H1 (cell line): ENCODE measurements around the gene ATG9B. TPM values are rescaled to one million over a fixed set of nuclear protein-coding genes. Genes with fewer than 3 reads are reported as not detected.

Source experiments
- CTCF ChIA-PET: fragments of 300-600 bp; sonication (Branson Sonifier 250); formaldehyde crosslinking; loops from one replicate; lab custom pipeline; 2021; ENCODE audit not compliant: partially characterized antibody; lab: Charles Lee
- POLR2A ChIA-PET: fragments of 300-600 bp; sonication (Branson Sonifier 250); formaldehyde crosslinking; loops from one replicate; lab custom pipeline; 2021; ENCODE audit warnings: inconsistent platforms; ENCODE audit not compliant: partially characterized antibody; lab: Charles Lee
- DNase-seq, 2 experiments: peaks; one replicate each; pipeline versions ENCODE4 v3.0.0 to v3.0.0-alpha.2; 2010 to 2022; ENCODE audit warnings: low spot score in 2 of 2, low read depth in 1 of 2, mixed read lengths in 1 of 2
- FAIRE-seq: peaks from 2 replicates; lab custom pipeline; 2011; peaks lifted over from hg19 to GRCh38; lab: Jason Lieb, UNC
- H2AFZ ChIP-seq: 2 replicates; pipeline ENCODE4 v1.8.1; 2012; ENCODE audit warnings: low read length, inconsistent platforms
- H2AK5ac ChIP-seq: 2 replicates; pipeline ENCODE4 v1.6.1; 2013; ENCODE audit warnings: low read depth, low read length
- H2BK120ac ChIP-seq: replicated peaks from 2 replicates; pipeline ENCODE3; 2013; ENCODE audit warnings: low read depth, low read length, inconsistent platforms
- H2BK12ac ChIP-seq: 2 replicates; pipeline ENCODE4 v1.6.1; 2013; ENCODE audit warnings: low read depth, low read length
- H2BK15ac ChIP-seq: 2 replicates; pipeline ENCODE4 v1.6.1; 2013; ENCODE audit warnings: low read length
- H2BK20ac ChIP-seq: 2 replicates; pipeline ENCODE4 v1.6.1; 2013; ENCODE audit warnings: low read length
- H2BK5ac ChIP-seq: 2 replicates; pipeline ENCODE4 v1.6.1; 2013; ENCODE audit warnings: low read depth, low read length
- H3K14ac ChIP-seq: 2 replicates; pipeline ENCODE4 v1.6.1; 2013; ENCODE audit warnings: inconsistent platforms; ENCODE audit not compliant: insufficient read length
- H3K18ac ChIP-seq: 2 replicates; pipeline ENCODE4 v1.6.1; 2013; ENCODE audit warnings: low read length; ENCODE audit errors: extremely low read depth
- H3K23ac ChIP-seq: 2 replicates; pipeline ENCODE4 v1.6.1; 2013; ENCODE audit warnings: inconsistent platforms; ENCODE audit not compliant: insufficient read length
- H3K23me2 ChIP-seq: 2 replicates; pipeline ENCODE4 v1.6.1; 2013; ENCODE audit warnings: low read depth, low read length
- H3K27ac ChIP-seq: 2 replicates; pipeline ENCODE4 v1.6.1; 2011; ENCODE audit warnings: low read depth, low read length, inconsistent platforms
- H3K27me3 ChIP-seq, 4 experiments: replicated peaks in 1 of 4; 1 replicate in 1 of 4; 2 replicates in 3 of 4; pipeline versions ENCODE4 v1.6.1 to v1.8.1; 2011 to 2013; ENCODE audit warnings: low read length in 3 of 4, mild to moderate bottlenecking in 3 of 4, inconsistent platforms in 2 of 4, mixed read lengths in 2 of 4, moderate library complexity in 1 of 4; ENCODE audit not compliant: control insufficient read depth in 3 of 4, insufficient read depth in 3 of 4; ENCODE audit errors: extremely low read depth in 1 of 4
- H3K36me3 ChIP-seq, 4 experiments: 2 replicates each; pipeline versions ENCODE4 v1.6.1 to v1.8.1; 2011 to 2013; ENCODE audit warnings: mild to moderate bottlenecking in 4 of 4, low read length in 3 of 4, moderate library complexity in 2 of 4, control low read depth in 1 of 4, inconsistent platforms in 1 of 4; ENCODE audit not compliant: insufficient read depth in 4 of 4, control insufficient read depth in 2 of 4
- H3K4ac ChIP-seq: replicated peaks from 2 replicates; pipeline ENCODE3; 2013; ENCODE audit warnings: low read length, low read depth, mixed read lengths, inconsistent platforms; ENCODE audit not compliant: insufficient read length
- H3K4me1 ChIP-seq, 4 experiments: replicated peaks in 1 of 4; 1 replicate in 1 of 4; 2 replicates in 3 of 4; pipeline versions ENCODE4 v1.6.1 to v1.8.1; 2011 to 2013; ENCODE audit warnings: low read length in 3 of 4, inconsistent platforms in 2 of 4, mixed read lengths in 1 of 4; ENCODE audit not compliant: insufficient read depth in 4 of 4, control insufficient read depth in 3 of 4
- H3K4me2 ChIP-seq, 2 experiments: 2 replicates each; pipeline versions ENCODE4 v1.6.1 to v1.8.1; 2011 to 2013; ENCODE audit warnings: low read depth in 2 of 2, low read length in 2 of 2, control low read depth in 1 of 2, inconsistent platforms in 1 of 2, mild to moderate bottlenecking in 1 of 2; ENCODE audit not compliant: insufficient read depth in 1 of 2
- H3K4me3 ChIP-seq, 4 experiments: fragments of 200-600, 300-600 bp in 1 of 4; sonication (generic), shearing (Covaris generic), sonication (Bioruptor Twin) in 1 of 4; 2 replicates each; pipeline versions ENCODE4 v1.5.1 to v1.8.1; 2011 to 2016; ENCODE audit warnings: low read length in 4 of 4, low read depth in 3 of 4, control low read depth in 2 of 4, inconsistent platforms in 2 of 4, mild to moderate bottlenecking in 2 of 4, mixed read lengths in 1 of 4, moderate library complexity in 1 of 4; ENCODE audit not compliant: insufficient read depth in 2 of 4; ENCODE audit errors: extremely low read depth in 1 of 4
- H3K56ac ChIP-seq: replicated peaks from 2 replicates; pipeline ENCODE3; 2013; ENCODE audit warnings: low read depth, mild to moderate bottlenecking, mixed read lengths, low read length, inconsistent platforms; ENCODE audit not compliant: insufficient read length
- H3K79me1 ChIP-seq: 2 replicates; pipeline ENCODE4 v1.6.1; 2013; ENCODE audit warnings: low read depth, low read length, control low read depth
- H3K79me2 ChIP-seq, 2 experiments: 2 replicates each; pipeline versions ENCODE4 v1.6.1 to v1.8.1; 2012 to 2013; ENCODE audit warnings: low read length in 2 of 2, mild to moderate bottlenecking in 2 of 2, inconsistent platforms in 1 of 2; ENCODE audit not compliant: insufficient read depth in 2 of 2, control insufficient read depth in 1 of 2
- H3K9ac ChIP-seq, 4 experiments: replicated peaks in 1 of 4; 1 replicate in 1 of 4; 2 replicates in 3 of 4; pipeline versions ENCODE4 v1.6.1 to v1.8.1; 2011 to 2013; ENCODE audit warnings: low read depth in 3 of 4, low read length in 3 of 4, control low read depth in 2 of 4, mild to moderate bottlenecking in 2 of 4, moderate library complexity in 2 of 4, inconsistent platforms in 1 of 4; ENCODE audit errors: extremely low read depth in 1 of 4
- H3K9me3 ChIP-seq, 2 experiments: 2 replicates each; pipeline versions ENCODE4 v1.6.1 to v1.8.1; 2012 to 2013; ENCODE audit warnings: mild to moderate bottlenecking in 2 of 2, moderate library complexity in 2 of 2, control low read depth in 1 of 2, inconsistent platforms in 1 of 2, low read depth in 1 of 2, low read length in 1 of 2, mixed read lengths in 1 of 2; ENCODE audit not compliant: insufficient read depth in 2 of 2
- H4K20me1 ChIP-seq, 2 experiments: replicated peaks in 1 of 2; 2 replicates each; pipeline versions ENCODE3 to v1.8.1; 2011 to 2013; ENCODE audit warnings: inconsistent platforms in 2 of 2, low read length in 2 of 2, mild to moderate bottlenecking in 1 of 2; ENCODE audit not compliant: insufficient read depth in 2 of 2, control insufficient read depth in 1 of 2
- H4K5ac ChIP-seq: 2 replicates; pipeline ENCODE4 v1.6.1; 2013; ENCODE audit warnings: low read length, low read depth, mixed read lengths, inconsistent platforms; ENCODE audit not compliant: insufficient read length
- H4K8ac ChIP-seq: 2 replicates; pipeline ENCODE4 v1.8.0; 2013; ENCODE audit warnings: mild to moderate bottlenecking, moderate library complexity, low read length, inconsistent platforms; ENCODE audit not compliant: insufficient read depth; ENCODE audit errors: extremely low read depth
- H4K91ac ChIP-seq: replicated peaks from 2 replicates; pipeline ENCODE3; 2013; ENCODE audit warnings: low read length, mixed read lengths, inconsistent platforms; ENCODE audit not compliant: insufficient read length
- CEBPB ChIP-seq: IDR thresholded peaks from 2 replicates; pipeline ENCODE4 v1.6.1; 2012; ENCODE audit warnings: low read depth, low read length
- E2F6 ChIP-seq: IDR thresholded peaks from 2 replicates; pipeline ENCODE4 v1.6.1; 2012; ENCODE audit warnings: inconsistent platforms
- GTF2F1 ChIP-seq: IDR thresholded peaks from 2 replicates; pipeline ENCODE4 v1.6.1; 2012; ENCODE audit warnings: low read depth, low read length, improper control_type of control experiment, borderline replicate concordance
- KDM5A ChIP-seq: fragments of 200-600 bp; IDR thresholded peaks from 2 replicates; pipeline ENCODE4 v1.7.1; 2012; ENCODE audit warnings: mild to moderate bottlenecking, low read length, inconsistent platforms, mixed read lengths
- MAX ChIP-seq: IDR thresholded peaks from 2 replicates; pipeline ENCODE4 v1.6.1; 2012; ENCODE audit warnings: inconsistent platforms
- POU5F1 ChIP-seq: IDR thresholded peaks from 2 replicates; pipeline ENCODE4 v1.6.1; 2011; ENCODE audit warnings: low read depth, mild to moderate bottlenecking, low read length, moderate library complexity
- RAD21 ChIP-seq, 2 experiments: IDR thresholded peaks in 1 of 2; conservative IDR thresholded peaks in 1 of 2; 2 replicates each; pipeline ENCODE4 v1.6.1; 2011; ENCODE audit warnings: low read depth in 2 of 2, low read length in 2 of 2, improper control_type of control experiment in 1 of 2, inconsistent platforms in 1 of 2, mild to moderate bottlenecking in 1 of 2, moderate library complexity in 1 of 2
- SP4 ChIP-seq: IDR thresholded peaks from 2 replicates; pipeline ENCODE4 v1.6.1; 2012; ENCODE audit warnings: low read length, inconsistent platforms
- SRF ChIP-seq: IDR thresholded peaks from 2 replicates; pipeline ENCODE4 v1.6.1; 2011; ENCODE audit warnings: mild to moderate bottlenecking, low read depth, low read length, moderate library complexity
- TAF1 ChIP-seq: IDR thresholded peaks from 2 replicates; pipeline ENCODE4 v1.6.1; 2011; ENCODE audit warnings: mild to moderate bottlenecking, low read depth, low read length
- USF2 ChIP-seq: IDR thresholded peaks from 2 replicates; pipeline ENCODE4 v1.6.1; 2011; ENCODE audit warnings: low read length, improper control_type of control experiment
- YY1 ChIP-seq: IDR thresholded peaks from 2 replicates; pipeline ENCODE4 v1.6.1; 2011; ENCODE audit warnings: low read depth, mild to moderate bottlenecking, low read length
- WGBS, 2 experiments: shearing (Covaris generic) in 1 of 2; methylation state at CpG; one replicate each; pipeline versions ENCODE4 v1.1.6 to v1.1.7; 2013 to 2015; ENCODE audit warnings: low lambda C conversion rate in 2 of 2, mixed read lengths in 2 of 2, inconsistent platforms in 1 of 2, low coverage in 1 of 2, missing lambda C conversion rate in 1 of 2; ENCODE audit not compliant: insufficient replicate concordance in 2 of 2, insufficient coverage in 1 of 2, insufficient read length in 1 of 2; ENCODE audit errors: extremely low coverage in 1 of 2, missing lambda C conversion rate in 1 of 2; 5-methylcytosine and 5-hydroxymethylcytosine counted together
- polyA plus RNA-seq, 7 experiments: library from polyadenylated mRNA; depleted of rRNA in 3 of 7; stranded (reverse) in 5 of 7; unstranded in 2 of 7; fragments of >200 nt in 5 of 7; fragments of 200-250 nt in 2 of 7; gene quantifications; 1 replicate in 5 of 7; 2 replicates in 1 of 7; 4 replicates in 1 of 7; pipeline versions ENCODE4 v1.2.1 to v1.2.3, GENCODE V29; 2011 to 2013; ENCODE audit warnings: missing spikeins in 2 of 7, mixed read lengths in 2 of 7
- total RNA-seq: library from RNA; stranded (reverse); fragmentation: NEBNext Ultra II Directional; extraction: Animal tissue kit (Norgen Biotek cat#: 25700); gene quantifications from 2 replicates; pipeline ENCODE4 v1.2.1, GENCODE V29; 2021

ATG9B gene
- total and polyA plus RNA-seq, 2 of the 8 experiments (the other 6 are each of a cell fraction or from before 2014, with no cell fraction given) = 1.4 to 2.3 TPM

GRCh38 chr7:151011097-151011409, 13.2 kb downstream of the ATG9B start:
- FAIRE-seq = no peak
- TF ChIP-seq E2F6 (no peak), SRF (no peak), GTF2F1 (no peak), USF2 (no peak), RAD21 (IDR thresholded peaks at IDR 0.05 in 1 of 2, conservative IDR thresholded peaks at IDR 0.05 in 1 of 2; ENCODE audit: low read depth in 2 of 2, low read length in 2 of 2) (no peak), POU5F1 (no peak), TAF1 (no peak), SP4 (no peak), CEBPB (no peak), YY1 (no peak), KDM5A (no peak), MAX (no peak)

More at GRCh38 chr7:151011097-151011409, 13.2 kb downstream of the ATG9B start:
- Histone ChIP-seq H2BK5ac (peak overlapping the region; percentile 54; the same call in 1 of the 2 replicates), H3K4ac (peak overlapping the region; percentile 28), H3K4me2 (peak overlapping the region in 1 of 2 experiments; percentile 69; a peak in 2 of 4 replicates), H3K36me3 (no peaks in the 10 kb centered on the region), H2BK15ac (no peak overlapping the region), H2AFZ (no peak overlapping the region), H3K9me3 (no peaks in the 10 kb centered on the region), H2BK120ac (peak overlapping the region; percentile 33), H4K20me1 (no peaks in the 10 kb centered on the region), H3K4me1 (peaks cover 0 to 31% (median 24%) of the 10 kb centered on the region in 4 experiments; a peak in 6 of 7 replicates), H2BK12ac (peak overlapping the region; percentile 93; the same call in 1 of the 2 replicates), H3K56ac (no peak overlapping the region), H2BK20ac (no peak overlapping the region), H3K14ac (no peak overlapping the region), H4K5ac (no peak overlapping the region), H3K23me2 (no peaks in the 10 kb centered on the region; the same call in 1 of the 2 replicates), H3K18ac (0 out of 2 replicates have a peak overlapping the region, but pooled peaks have one; percentile 88), H3K4me3 (peak overlapping the region in 1 of 4 experiments; percentile 33; a peak in 3 of 8 replicates), H3K9ac (no peak overlapping the region; a peak in 1 of 7 replicates), H2AK5ac (peak overlapping the region; percentile 70; the same call in 1 of the 2 replicates), H3K79me1 (no peaks in the 10 kb centered on the region; the same call in 1 of the 2 replicates), H3K27me3 (peaks cover 0 to 3% (median 2%) of the 10 kb centered on the region in 4 experiments; a peak in 3 of 7 replicates), H3K27ac (no peak overlapping the region), H4K91ac (peak overlapping the region; percentile 37), H3K79me2 (no peaks in the 10 kb centered on the region), H3K23ac (no peak overlapping the region), H4K8ac (no peak overlapping the region)
- WGBS, 2 experiments = 71% methylated on average over 1 of the region's 1 CpG; no CpG with 5 or more reads in 1 of the 2 experiments
- CTCF ChIA-PET = interaction anchor here (0.7 to 11.5 kb wide), 26 partner anchors 10 to 622 kb away, joined by 3 to 142 read pairs (median 8); partner anchors contain the start of genes ABCB8, ATG9B, CDK5 and NOS3
- DNase-seq = no peak
- POLR2A ChIA-PET = interaction anchor here (1.7 to 2.5 kb wide), 2 partner anchors 16 to 18 kb away, joined by 5 to 9 read pairs; no protein-coding TSS in a partner anchor
